Erythroblast (primary cell): ENCODE data around the gene CDK11B.

Experiments used
- GATA1 ChIP-seq: IDR thresholded peaks from 2 replicates; pipeline ENCODE4 v1.6.1; 2011; ENCODE audit warnings: low read depth, mild to moderate bottlenecking, control low read depth, low read length, moderate library complexity
- POLR2A ChIP-seq: IDR thresholded peaks from 2 replicates; pipeline ENCODE4 v1.6.1; 2011; ENCODE audit warnings: mild to moderate bottlenecking, low read length

GRCh38 chr1:1619917-1620361 lies 38.9 kb downstream of the CDK11B start:
- no peak for TF ChIP-seq POLR2A
- no peak for TF ChIP-seq GATA1
